AG08396 (cell line): ENCODE measurements around the gene ADGRG7.

Experiments used
- DNase-seq: peaks from one replicate; pipeline ENCODE4 v3.0.0; 2012; ENCODE audit warnings: low spot score, mixed read lengths

Gene ADGRG7

DNA sequence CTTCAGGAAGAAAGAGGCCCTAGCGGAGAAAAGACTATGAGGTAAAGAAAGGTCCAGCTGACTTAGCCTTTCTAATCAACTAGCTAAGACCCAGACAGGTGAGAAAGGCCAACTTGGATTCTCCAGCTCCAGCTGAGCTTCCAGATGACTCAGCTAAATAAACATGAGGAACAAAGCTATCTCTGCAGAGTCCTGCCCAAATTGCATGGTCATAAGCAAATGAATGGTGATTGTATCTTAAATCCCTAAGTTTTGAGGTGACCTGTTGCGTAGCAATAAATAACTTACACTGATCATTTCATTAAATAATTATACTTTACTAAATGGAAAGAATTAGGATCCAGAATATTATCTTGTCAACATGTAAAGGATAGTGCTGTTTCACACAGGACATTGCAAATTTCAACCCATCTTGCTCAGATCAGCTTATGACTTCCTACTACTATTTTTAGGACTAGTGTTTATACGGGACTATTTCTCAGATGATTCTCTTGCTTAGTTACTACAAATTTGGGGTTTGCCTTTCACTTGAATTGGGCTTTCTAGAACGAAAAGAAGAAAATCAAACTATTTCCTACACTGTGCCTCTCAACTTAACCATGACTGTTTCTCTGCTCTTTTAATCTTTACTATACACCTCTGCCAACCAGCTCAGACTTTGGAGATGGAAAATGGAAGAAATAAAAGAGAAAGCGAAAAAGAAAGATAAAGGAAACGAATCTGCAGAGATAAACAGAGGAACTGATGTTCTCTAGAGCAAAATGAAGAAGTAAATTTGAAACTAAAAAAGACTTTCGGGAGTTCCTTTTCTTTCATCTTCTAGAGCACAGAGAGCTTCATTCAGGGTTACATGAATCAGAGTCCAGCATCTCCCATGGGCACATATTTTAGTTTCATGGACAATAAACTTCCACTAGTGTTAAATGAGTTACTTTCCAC lies 6.6 kb upstream of the ADGRG7 start:
- DNase-seq: no peak

DNA sequence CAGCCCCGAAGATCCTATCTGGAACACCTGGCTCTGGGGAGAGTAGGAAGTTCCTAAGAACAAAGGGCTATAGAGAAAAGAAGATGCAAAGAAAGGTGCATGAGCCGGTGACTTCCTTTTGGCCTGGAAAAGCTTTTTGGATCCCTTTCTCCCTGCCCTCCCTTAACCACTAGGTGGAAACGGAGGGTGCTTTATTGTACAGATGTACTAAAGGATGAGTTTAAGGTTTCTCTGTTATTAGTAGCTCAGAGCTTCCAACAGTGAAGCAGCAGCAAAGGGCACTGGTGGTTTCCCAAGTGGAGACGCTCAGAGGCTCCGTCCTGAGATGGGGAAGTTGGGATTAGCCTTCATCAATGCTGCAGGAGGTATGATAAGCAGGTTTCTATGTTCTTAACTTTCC lies 5.9 kb upstream of the ADGRG7 start:
- DNase-seq: peak; percentile 13

GRCh38 chr3:100605358-100605757 lies 4.0 kb upstream of the ADGRG7 start:
- no peak for DNase-seq

- DNase-seq: no peak
Measured at GRCh38 chr3:100606894-100607512, 2.4 kb upstream of the ADGRG7 start.

DNA sequence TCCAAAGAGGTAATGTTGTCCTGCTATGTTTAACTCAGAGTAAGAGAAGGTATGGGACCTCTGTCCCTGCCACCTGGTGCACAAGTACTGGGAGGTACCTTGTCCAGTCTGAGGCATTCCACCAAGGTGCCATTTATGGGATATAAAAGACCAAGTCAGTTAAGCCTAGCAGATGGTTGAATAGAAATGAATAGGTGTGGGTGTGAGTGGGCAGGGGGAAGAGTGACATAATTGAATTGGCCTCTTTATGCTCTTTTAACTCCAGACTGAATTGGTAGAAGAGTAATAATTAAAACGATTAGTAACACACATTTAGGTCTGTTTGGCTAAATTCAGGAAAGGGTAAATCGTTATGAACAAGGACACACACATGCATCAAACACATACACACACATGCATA lies 562 bp downstream of the ADGRG7 start:
- no peak for DNase-seq

- DNase-seq: no peak
Measured at GRCh38 chr3:100611221-100611620, 1.8 kb downstream of the ADGRG7 start.

DNA sequence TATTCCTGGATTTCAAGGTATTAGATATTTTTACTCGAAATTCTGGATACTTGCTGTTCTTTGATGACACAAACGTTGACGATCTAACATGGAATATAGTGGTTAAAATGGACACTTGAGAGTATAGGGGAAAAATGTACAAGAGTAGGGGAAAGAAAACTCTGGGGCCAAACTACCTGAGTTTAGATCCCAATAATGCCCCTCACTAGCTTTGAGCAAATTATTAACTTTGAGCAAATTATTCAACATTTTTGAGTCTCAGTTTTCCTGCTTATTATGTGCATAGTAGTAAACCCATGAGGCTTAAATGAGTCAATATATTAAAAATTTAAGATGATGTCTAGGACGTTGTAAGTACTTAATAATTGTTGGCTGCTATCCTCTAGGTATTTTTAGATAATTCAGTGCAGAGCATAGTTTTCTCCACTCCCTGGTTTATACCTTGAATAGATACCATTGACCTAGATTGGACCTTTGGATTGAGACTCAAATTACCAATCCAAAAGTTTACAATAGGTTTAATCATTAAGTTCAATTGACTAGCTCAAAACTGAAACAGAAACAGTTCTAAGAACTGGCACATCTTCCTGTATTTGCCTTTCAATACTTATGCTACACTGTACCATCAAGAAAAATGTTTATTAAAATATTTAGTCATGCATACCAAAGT lies 4.5 kb downstream of the ADGRG7 start:
- DNase-seq: no peak

DNA sequence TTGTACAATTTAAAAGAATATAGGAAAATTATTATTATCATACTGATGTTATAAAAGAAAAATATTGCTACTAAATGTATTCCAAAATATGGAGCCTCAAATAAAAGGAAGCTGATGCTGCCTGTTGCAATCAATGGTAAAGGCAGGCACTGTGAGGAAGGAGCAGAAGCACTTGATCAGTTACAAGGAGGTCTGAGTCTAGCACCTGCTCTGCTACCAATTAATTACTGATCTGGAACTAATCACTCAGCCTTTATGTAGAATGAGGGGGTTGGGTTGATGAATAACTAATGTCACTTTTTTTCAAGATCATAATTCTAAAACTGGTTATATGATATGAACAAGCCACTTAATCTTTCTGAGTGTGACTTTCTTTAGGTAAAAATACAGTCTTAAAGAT lies 5.5 kb downstream of the ADGRG7 start:
- no peak for DNase-seq

DNA sequence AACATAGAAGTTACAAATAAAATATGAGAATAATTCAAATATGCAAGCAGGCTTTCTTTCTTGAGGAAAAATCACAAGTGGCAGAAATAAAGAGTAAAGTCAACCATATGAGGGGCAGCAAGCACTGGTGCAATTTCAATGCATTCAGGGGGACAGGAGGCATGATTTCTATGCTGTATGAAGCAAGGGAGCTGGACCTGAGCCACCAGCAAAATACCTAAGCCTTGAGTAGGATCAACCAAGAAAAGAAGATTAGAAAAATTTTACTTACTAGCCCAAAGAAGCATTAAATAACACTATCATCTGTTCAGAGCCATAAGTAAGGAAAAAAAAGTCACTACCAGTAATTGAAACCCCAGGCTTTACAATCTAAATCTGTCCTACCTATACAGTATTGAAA lies 6.3 kb downstream of the ADGRG7 start:
- DNase-seq: no peak

DNA sequence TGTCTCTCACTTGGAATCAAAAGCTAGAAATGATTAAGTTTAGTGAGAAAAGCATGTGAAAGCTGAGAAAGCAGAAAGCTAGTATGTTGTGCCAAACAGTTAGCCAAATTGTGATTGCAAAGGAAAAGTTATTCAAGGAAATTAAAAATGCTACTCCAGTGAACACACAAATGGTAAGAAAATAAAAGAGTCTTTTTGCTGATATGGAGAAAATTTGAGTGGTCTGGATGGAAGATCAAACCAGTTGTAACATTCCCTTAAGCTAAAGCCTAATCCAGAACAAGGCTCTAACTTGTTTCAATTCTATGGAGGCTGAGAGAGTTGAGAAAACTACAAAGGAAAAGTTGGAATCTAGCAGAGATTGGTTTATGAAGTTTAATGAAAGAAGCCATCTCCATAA lies 11.8 kb downstream of the ADGRG7 start:
- no peak for DNase-seq

GRCh38 chr3:100627491-100627890 lies 18.1 kb downstream of the ADGRG7 start:
- no peak for DNase-seq

DNA sequence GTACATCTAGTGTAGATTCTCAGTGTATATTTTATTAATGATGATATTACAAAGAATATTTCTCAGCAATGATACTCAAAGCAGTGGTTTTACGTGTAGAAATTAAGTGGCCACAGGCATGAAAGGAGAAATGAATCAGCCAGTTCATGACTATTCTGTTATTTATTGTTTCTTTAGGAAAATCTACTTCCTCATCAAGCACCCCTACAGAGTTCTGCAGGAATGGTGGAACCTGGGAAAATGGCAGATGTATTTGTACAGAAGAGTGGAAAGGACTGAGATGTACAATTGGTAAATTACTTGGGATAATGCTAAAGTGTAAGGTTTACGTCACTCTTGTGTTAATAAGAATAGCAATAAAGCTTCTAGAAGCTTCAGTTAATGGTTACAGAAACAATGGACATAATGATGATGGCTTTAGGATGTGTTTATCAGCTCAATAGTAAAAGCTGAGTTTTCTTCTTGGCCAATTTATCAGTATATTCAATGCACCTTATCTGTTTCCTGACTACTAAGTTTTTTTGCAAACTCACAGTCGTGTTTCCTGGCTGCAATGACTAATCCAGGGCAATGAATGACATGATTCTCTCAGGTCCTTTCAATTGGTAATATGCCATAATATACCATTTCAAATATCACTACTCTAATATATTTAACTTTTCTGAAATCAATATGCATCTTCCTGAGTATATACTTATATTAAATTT lies 20.2 kb downstream of the ADGRG7 start:
- no peak for DNase-seq

DNA sequence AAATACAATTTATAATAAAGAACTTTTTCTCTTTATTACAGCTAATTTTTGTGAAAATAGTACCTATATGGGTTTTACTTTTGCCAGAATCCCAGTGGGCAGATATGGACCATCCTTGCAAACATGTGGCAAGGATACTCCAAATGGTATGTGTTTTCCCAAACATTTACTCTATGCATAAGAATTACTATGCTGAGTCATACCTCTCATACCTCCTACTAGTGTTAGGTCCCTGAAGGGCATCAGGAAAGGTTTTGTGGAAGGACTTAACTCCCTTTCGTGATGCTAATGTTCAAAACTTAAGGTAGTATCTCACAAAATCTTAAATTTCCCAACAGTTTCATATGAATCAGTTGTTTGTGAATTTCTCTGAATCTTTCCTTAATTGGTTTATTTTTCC lies 21.3 kb downstream of the ADGRG7 start:
- no peak for DNase-seq

GRCh38 chr3:100631236-100631635 lies 21.8 kb downstream of the ADGRG7 start:
- no peak for DNase-seq

DNA sequence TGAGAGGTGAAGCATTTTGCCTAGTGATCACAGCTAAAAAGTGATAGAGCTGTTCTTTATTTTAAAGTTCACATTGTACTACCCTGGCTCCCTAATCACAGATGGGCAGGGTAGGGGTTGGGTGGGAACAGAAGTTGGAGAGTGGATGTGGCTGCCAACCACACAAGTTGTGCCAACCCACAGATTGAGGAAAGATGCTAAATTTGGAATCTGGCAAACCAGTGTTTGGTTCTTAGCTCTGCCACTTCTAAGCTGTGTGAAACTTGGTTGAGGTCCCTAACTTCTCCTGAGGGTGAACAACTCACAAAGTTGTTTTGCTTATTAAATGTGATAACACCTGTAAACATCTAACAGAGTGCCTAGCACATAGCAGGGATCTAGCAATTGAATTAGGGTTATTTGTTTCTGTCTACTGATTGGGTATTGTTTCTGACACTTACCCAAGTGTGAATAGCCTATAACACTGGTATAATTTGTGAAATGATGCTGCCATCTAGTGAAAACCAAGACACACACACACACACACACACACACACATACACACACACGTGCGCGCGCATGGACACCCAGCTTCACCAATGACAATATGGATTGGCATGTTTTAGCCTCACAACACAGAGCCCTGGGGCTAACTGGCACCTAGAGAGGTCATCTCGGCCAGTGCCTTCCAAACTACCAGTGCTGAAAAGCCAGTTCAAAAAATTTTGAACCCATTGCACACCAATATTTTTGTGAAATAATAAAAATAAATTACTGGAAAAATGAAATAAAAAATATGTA lies 25.3 kb downstream of the ADGRG7 start:
- DNase-seq: no peak

DNA sequence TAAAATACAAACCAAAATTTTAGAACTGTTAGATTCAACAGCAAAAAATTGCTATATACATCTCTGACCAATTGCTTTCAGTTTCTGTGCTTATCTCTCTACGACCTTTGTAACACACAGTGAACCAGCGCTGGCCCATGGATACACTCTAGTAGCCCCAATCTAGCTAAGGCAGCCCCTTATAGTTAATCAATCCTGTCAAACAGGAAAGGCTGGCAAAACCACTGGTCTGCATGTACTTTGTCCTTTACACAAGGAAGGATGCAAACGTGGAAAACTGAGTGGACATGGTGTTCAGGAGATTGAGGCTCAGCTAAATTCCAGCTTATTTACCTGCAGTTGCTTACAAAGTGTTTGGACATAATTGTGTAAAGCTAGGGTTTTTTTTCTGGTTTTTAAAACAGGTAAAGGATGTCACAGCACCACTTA lies 25.9 kb downstream of the ADGRG7 start:
- no peak for DNase-seq

DNA sequence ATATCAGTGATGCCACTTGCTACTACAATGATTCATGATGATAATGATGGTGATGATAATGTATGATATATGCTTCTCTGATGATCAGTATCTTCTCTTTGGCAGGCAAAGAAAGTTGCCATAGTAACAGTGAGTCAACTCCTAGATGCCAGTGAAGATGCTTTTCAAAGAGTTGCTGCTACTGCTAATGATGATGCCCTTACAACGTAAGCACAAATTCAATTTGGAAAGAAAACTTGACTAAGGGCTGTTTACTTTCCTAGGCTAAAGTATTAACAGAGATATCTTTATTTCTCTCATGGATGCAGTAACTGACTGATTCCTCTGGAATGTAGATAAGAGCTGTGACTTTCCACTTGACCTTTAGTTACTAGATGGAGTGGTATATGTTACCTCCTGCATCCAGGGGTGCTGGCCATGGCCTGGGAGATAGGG lies 27.8 kb downstream of the ADGRG7 start:
- DNase-seq: no peak

GRCh38 chr3:100640633-100641032 lies 31.2 kb downstream of the ADGRG7 start:
- no peak for DNase-seq

- DNase-seq: no peak
Measured at GRCh38 chr3:100641471-100642032, 32.2 kb downstream of the ADGRG7 start.

GRCh38 chr3:100645913-100646312 lies 36.5 kb downstream of the ADGRG7 start:
- DNase-seq: no peak

DNA sequence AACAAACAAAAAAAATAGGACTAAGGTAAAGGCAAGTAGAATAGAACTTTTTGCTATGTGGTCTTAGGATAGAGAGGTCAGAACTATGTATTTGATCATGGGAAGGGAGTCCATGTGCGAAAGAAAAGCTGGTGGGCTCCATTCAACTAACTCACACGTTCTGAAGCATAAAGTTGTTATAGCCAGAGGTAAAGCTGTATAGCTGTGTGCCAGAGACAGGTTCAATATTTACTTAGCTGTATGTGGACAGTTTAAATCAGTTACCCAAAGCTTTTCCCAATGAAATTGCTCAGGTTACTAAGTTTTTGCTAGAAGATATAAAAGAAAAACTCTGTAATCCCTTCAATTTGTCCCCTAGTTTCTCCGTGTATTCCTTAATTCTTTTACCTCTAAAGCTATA lies 37.8 kb downstream of the ADGRG7 start:
- no peak for DNase-seq
